Measurements from ENCODE around the gene LIMCH1. TPM values are rescaled to one million over a fixed set of nuclear protein-coding genes. Genes with fewer than 3 reads are reported as not detected.

Gene LIMCH1
- total and polyA plus RNA-seq, 3 donors from 2014 or later: 14.0 to 20.9 (median 18.6) TPM

DNA sequence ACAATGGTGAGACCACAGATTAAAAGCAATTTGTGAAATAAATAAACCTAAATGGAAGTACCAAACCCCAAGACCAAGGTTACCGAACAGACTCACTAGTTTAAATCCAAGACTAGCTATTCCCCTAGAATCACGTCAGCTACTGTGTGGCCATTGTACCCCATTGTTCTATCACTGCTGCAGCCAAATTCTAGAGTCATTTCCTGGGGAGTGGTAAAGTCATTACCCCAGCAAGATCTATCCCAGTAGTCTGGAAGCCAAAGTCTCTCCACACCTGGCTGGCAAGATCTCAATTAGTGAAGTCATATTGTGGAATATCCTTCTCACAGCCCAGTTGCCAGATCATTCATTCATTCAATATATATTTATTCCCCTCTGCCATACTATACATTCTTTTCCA is 143.1 kb downstream of the LIMCH1 start:
- H3K9me3 ChIP-seq: no peaks in the 10 kb centered on the region
- 90 to 96% methylated on average over 2 of the region's 2 CpGs for WGBS, 2 donors
- intact Hi-C loops (cut with DNase I; ENCODE audit: low total_unique reads): no loop called here
- no peak for DNase-seq
- no peaks in the 10 kb centered on the region for H3K36me3 ChIP-seq (ENCODE audit: low read depth, missing control alignments)
- H3K4me3 ChIP-seq: no peak overlapping the region
- H3K4me1 ChIP-seq: no peaks in the 10 kb centered on the region
- TF ChIP-seq, protein P1, sequence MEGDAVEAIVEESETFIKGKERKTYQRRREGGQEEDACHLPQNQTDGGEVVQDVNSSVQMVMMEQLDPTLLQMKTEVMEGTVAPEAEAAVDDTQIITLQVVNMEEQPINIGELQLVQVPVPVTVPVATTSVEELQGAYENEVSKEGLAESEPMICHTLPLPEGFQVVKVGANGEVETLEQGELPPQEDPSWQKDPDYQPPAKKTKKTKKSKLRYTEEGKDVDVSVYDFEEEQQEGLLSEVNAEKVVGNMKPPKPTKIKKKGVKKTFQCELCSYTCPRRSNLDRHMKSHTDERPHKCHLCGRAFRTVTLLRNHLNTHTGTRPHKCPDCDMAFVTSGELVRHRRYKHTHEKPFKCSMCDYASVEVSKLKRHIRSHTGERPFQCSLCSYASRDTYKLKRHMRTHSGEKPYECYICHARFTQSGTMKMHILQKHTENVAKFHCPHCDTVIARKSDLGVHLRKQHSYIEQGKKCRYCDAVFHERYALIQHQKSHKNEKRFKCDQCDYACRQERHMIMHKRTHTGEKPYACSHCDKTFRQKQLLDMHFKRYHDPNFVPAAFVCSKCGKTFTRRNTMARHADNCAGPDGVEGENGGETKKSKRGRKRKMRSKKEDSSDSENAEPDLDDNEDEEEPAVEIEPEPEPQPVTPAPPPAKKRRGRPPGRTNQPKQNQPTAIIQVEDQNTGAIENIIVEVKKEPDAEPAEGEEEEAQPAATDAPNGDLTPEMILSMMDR (IDR thresholded peaks at IDR 0.05): no peak
- no peak for TF ChIP-seq POLR2A (IDR thresholded peaks at IDR 0.05)
- H3K27me3 ChIP-seq: no peaks in the 10 kb centered on the region
- H3K27ac ChIP-seq: no peak overlapping the region

DNA sequence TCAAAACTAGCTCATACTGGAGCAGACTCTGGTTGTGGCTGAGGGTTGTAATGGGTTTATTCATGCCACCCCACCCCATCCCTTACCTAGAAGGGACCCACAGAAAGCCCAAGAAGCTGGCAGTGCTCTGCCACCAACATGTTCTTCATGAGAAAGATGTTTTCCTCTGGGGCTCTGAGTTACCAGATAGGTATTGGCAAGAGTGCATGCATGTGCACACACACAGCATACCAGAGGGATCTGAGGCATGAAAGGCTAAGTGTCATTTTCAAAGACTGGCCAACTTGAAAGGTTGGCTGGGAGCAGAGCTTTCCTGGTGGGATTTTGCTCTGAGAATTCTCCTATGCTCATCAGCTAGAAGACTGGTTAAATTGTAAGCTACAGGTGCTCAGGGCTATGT is 145.4 kb downstream of the LIMCH1 start:
- H3K27me3 ChIP-seq: no peaks in the 10 kb centered on the region
- DNase-seq: no peak

DNA sequence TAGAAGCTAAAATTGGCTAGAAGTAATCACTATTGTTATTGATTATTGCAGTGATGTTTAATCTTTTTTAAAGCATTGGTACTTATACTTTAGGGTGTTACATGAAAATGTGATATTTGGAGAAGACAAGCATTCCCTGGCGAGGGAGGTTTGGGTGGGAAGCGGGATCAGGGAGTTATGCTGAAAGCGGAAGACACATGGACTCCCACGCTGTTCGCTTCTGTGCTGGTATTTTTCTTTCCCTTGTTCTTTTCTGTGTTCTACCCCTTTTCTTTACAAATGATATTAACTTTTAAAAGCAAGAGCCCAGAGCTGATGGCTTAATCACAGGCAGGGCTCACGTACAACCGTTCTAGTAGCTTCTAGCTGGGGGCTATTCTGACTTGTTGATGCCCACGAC is 148.9 kb downstream of the LIMCH1 start:
- TF ChIP-seq, protein P1 (IDR thresholded peaks at IDR 0.05): no peak
- TF ChIP-seq POLR2A (IDR thresholded peaks at IDR 0.05): no peak
- H3K4me1 ChIP-seq: no peaks in the 10 kb centered on the region
- H3K4me3 ChIP-seq: no peak overlapping the region
- no peak for DNase-seq
- no peaks in the 10 kb centered on the region for H3K27me3 ChIP-seq
- no peak overlapping the region for H3K27ac ChIP-seq
- no peaks in the 10 kb centered on the region for H3K9me3 ChIP-seq
- no peaks in the 10 kb centered on the region for H3K36me3 ChIP-seq (ENCODE audit: low read depth, missing control alignments)
- 59 to 71% methylated on average over 8 of the region's 8 CpGs for WGBS, 2 donors
- intact Hi-C loops (cut with DNase I; ENCODE audit: low total_unique reads): no loop called here

More for the DNA sequence above, 145.4 kb downstream of the LIMCH1 start:
- no peaks in the 10 kb centered on the region for H3K4me1 ChIP-seq
- intact Hi-C loops (cut with DNase I; ENCODE audit: low total_unique reads): no loop called here
- no peaks in the 10 kb centered on the region for H3K9me3 ChIP-seq
- no peak overlapping the region for H3K27ac ChIP-seq
- TF ChIP-seq, protein P1 (IDR thresholded peaks at IDR 0.05): no peak
- no peak for TF ChIP-seq POLR2A (IDR thresholded peaks at IDR 0.05)
- no peaks in the 10 kb centered on the region for H3K36me3 ChIP-seq (ENCODE audit: low read depth, missing control alignments)
- H3K4me3 ChIP-seq: no peak overlapping the region

DNA sequence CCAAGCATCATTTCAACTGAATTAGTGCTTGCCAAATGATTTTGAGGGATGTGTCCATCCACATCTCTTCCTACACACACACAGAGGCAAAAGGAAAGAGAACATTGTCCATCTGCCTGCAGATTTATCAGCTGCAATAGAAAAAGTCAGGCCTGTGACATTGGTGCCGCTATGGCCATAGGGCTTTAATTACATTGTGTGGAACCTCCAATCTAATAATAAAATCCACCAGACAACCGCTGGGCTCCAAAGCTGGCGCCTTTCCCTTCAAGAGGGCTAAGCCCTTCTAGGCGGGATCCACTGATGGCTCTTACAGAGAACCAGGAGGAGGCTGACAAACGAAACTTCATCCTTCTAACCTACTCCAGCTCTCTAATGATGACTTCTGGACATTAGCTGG is 150.0 kb downstream of the LIMCH1 start:
- TF ChIP-seq, protein P1 (IDR thresholded peaks at IDR 0.05): no peak
- no peak for TF ChIP-seq POLR2A (IDR thresholded peaks at IDR 0.05)
- Histone ChIP-seq H3K27ac (no peak overlapping the region), H3K4me1 (no peaks in the 10 kb centered on the region), H3K4me3 (no peak overlapping the region), H3K9me3 (no peaks in the 10 kb centered on the region), H3K27me3 (no peaks in the 10 kb centered on the region), H3K36me3 (ENCODE audit: low read depth, missing control alignments) (no peaks in the 10 kb centered on the region)
- 92 to 95% methylated on average over 5 of the region's 5 CpGs for WGBS, 2 donors
- DNase-seq: no peak
- intact Hi-C loops (cut with DNase I; ENCODE audit: low total_unique reads): no loop called here

DNA sequence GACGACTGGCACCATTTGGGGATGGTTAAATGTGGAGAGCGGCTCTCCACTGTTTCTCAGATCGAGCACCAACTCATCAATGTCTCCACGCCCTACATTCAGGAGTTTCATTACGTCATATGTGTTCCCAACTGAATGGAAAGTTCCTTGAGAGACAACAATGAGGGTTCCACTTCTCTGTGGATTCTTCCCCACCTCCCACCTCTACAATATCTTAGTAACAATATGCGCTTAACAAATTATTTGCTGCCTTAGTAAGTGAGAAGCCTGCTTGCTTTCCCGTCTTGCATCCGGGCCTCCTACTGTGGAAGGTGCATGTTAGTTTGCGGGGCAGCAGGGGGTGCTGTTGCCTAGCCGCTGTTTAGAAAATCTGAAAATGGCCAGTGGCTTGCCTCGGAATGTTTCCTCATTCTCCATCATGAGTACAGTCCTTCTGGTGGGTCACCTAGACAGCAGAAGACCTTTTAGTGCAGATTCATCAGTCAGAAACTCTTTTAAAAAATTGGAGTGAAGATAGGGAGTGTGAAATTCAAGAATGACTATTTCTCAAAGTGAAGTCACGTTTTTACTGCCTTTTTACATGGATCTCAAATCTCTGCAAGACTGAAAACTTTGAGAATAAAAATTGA is 154.9 kb downstream of the LIMCH1 start:
- 38 to 52% methylated on average over 12 of the region's 12 CpGs for whole genome bisulfite sequencing, 2 donors
- peak; percentile 76 for DNase-seq
- TF ChIP-seq, protein P1 (IDR thresholded peaks at IDR 0.05): peak; percentile 67 to 84 (median 81)
- TF ChIP-seq POLR2A (IDR thresholded peaks at IDR 0.05): no peak
- Histone ChIP-seq H3K27ac (no peak overlapping the region), H3K4me1 (no peaks in the 10 kb centered on the region), H3K36me3 (ENCODE audit: low read depth, missing control alignments) (no peaks in the 10 kb centered on the region), H3K27me3 (no peaks in the 10 kb centered on the region), H3K9me3 (no peaks in the 10 kb centered on the region), H3K4me3 (no peak overlapping the region)
- intact Hi-C loops (cut with DNase I; ENCODE audit: low total_unique reads): loop anchor here (5.0 kb wide), 1 partner anchor 189 kb away; no protein-coding TSS in a partner anchor

Data from testis (tissue), 3 donors.